Rectal smooth muscle tissue (tissue), 1 donor: Measurements from ENCODE around the gene NTRK2.

Source experiments
- H3K27ac ChIP-seq: one replicate; pipeline ENCODE4 v1.7.0; 2013; ENCODE audit warnings: low read depth, low read length, inconsistent platforms
- H3K27me3 ChIP-seq: one replicate; pipeline ENCODE4 v1.7.0; 2013; ENCODE audit warnings: low read length; ENCODE audit not compliant: control insufficient read depth, insufficient read depth
- H3K36me3 ChIP-seq: one replicate; pipeline ENCODE4 v1.7.0; 2013; ENCODE audit warnings: low read length; ENCODE audit not compliant: control insufficient read depth, insufficient read depth
- H3K4me1 ChIP-seq: one replicate; pipeline ENCODE4 v1.7.0; 2013; ENCODE audit warnings: low read length; ENCODE audit not compliant: control insufficient read depth, insufficient read depth
- H3K4me3 ChIP-seq: one replicate; pipeline ENCODE4 v1.7.0; 2013; ENCODE audit warnings: low read length
- H3K9ac ChIP-seq: one replicate; pipeline ENCODE4 v1.7.0; 2013; ENCODE audit warnings: low read length

Gene NTRK2

GRCh38 chr9:84937180-84937579, 267.7 kb downstream of the NTRK2 start:
- Histone ChIP-seq H3K27ac (no peak overlapping the region), H3K36me3 (no peaks in the 10 kb centered on the region), H3K27me3 (no peaks in the 10 kb centered on the region), H3K4me1 (no peaks in the 10 kb centered on the region), H3K4me3 (no peak overlapping the region), H3K9ac (no peak overlapping the region)

GRCh38 chr9:84937581-84937980, 268.1 kb downstream of the NTRK2 start:
- no peak overlapping the region for H3K27ac ChIP-seq
- H3K27me3 ChIP-seq = no peaks in the 10 kb centered on the region
- H3K9ac ChIP-seq = no peak overlapping the region
- no peaks in the 10 kb centered on the region for H3K36me3 ChIP-seq
- no peak overlapping the region for H3K4me3 ChIP-seq
- H3K4me1 ChIP-seq = no peaks in the 10 kb centered on the region

- Histone ChIP-seq H3K9ac (no peak overlapping the region), H3K27ac (no peak overlapping the region), H3K27me3 (no peaks in the 10 kb centered on the region), H3K36me3 (no peaks in the 10 kb centered on the region), H3K4me3 (no peak overlapping the region), H3K4me1 (no peaks in the 10 kb centered on the region)
Measured at GRCh38 chr9:84939774-84940173, 270.2 kb downstream of the NTRK2 start.

- no peak overlapping the region for H3K9ac ChIP-seq
- no peaks in the 10 kb centered on the region for H3K27me3 ChIP-seq
- H3K4me3 ChIP-seq = no peak overlapping the region
- H3K36me3 ChIP-seq = no peaks in the 10 kb centered on the region
- no peaks in the 10 kb centered on the region for H3K4me1 ChIP-seq
- H3K27ac ChIP-seq = no peak overlapping the region
Measured at GRCh38 chr9:84940294-84940693, 270.8 kb downstream of the NTRK2 start.

- Histone ChIP-seq H3K27ac (no peak overlapping the region), H3K9ac (no peak overlapping the region), H3K36me3 (no peaks in the 10 kb centered on the region), H3K27me3 (no peaks in the 10 kb centered on the region), H3K4me1 (no peaks in the 10 kb centered on the region), H3K4me3 (no peak overlapping the region)
Measured at GRCh38 chr9:84941792-84942191, 272.3 kb downstream of the NTRK2 start.

- Histone ChIP-seq H3K36me3 (no peaks in the 10 kb centered on the region), H3K4me1 (no peaks in the 10 kb centered on the region), H3K27me3 (no peaks in the 10 kb centered on the region), H3K9ac (no peak overlapping the region), H3K27ac (no peak overlapping the region), H3K4me3 (no peak overlapping the region)
Measured at GRCh38 chr9:84943482-84944050, 274.0 kb downstream of the NTRK2 start.

- Histone ChIP-seq H3K4me1 (no peaks in the 10 kb centered on the region), H3K4me3 (no peak overlapping the region), H3K27me3 (no peaks in the 10 kb centered on the region), H3K9ac (no peak overlapping the region), H3K36me3 (no peaks in the 10 kb centered on the region), H3K27ac (no peak overlapping the region)
Measured at GRCh38 chr9:84945878-84946538, 276.5 kb downstream of the NTRK2 start.

- H3K4me3 ChIP-seq = no peak overlapping the region
- no peak overlapping the region for H3K9ac ChIP-seq
- no peaks in the 10 kb centered on the region for H3K36me3 ChIP-seq
- H3K27me3 ChIP-seq = no peaks in the 10 kb centered on the region
- H3K27ac ChIP-seq = no peak overlapping the region
- H3K4me1 ChIP-seq = no peaks in the 10 kb centered on the region
Measured at GRCh38 chr9:84947412-84947972, 278.0 kb downstream of the NTRK2 start.

- Histone ChIP-seq H3K4me1 (no peaks in the 10 kb centered on the region), H3K9ac (no peak overlapping the region), H3K36me3 (no peaks in the 10 kb centered on the region), H3K4me3 (no peak overlapping the region), H3K27me3 (no peaks in the 10 kb centered on the region), H3K27ac (no peak overlapping the region)
Measured at GRCh38 chr9:84949258-84949657, 279.7 kb downstream of the NTRK2 start.

GRCh38 chr9:84949971-84950370, 280.4 kb downstream of the NTRK2 start:
- Histone ChIP-seq H3K4me1 (no peaks in the 10 kb centered on the region), H3K4me3 (no peak overlapping the region), H3K27ac (no peak overlapping the region), H3K9ac (no peak overlapping the region), H3K36me3 (no peaks in the 10 kb centered on the region), H3K27me3 (no peaks in the 10 kb centered on the region)

- no peak overlapping the region for H3K4me3 ChIP-seq
- no peak overlapping the region for H3K9ac ChIP-seq
- no peak overlapping the region for H3K27ac ChIP-seq
- H3K27me3 ChIP-seq = no peaks in the 10 kb centered on the region
- H3K4me1 ChIP-seq = no peaks in the 10 kb centered on the region
- no peaks in the 10 kb centered on the region for H3K36me3 ChIP-seq
Measured at GRCh38 chr9:84950879-84951811, 281.6 kb downstream of the NTRK2 start.

- no peaks in the 10 kb centered on the region for H3K4me1 ChIP-seq
- H3K4me3 ChIP-seq = no peak overlapping the region
- H3K27ac ChIP-seq = no peak overlapping the region
- H3K27me3 ChIP-seq = no peaks in the 10 kb centered on the region
- no peaks in the 10 kb centered on the region for H3K36me3 ChIP-seq
- H3K9ac ChIP-seq = no peak overlapping the region
Measured at GRCh38 chr9:84953252-84953773, 283.8 kb downstream of the NTRK2 start.
